GM12878 (cell line): ENCODE measurements around the gene IFNL1. TPM values are rescaled to one million over a fixed set of nuclear protein-coding genes. Genes with fewer than 3 reads are reported as not detected.

Experiments used
- ATAC-seq: fragments of 200-7000 bp; cut with Tn5 transposase; 3 replicates; pipeline ENCODE4 v1.9.1; 2020; ENCODE audit warnings: mild to moderate bottlenecking, moderate library complexity
- BruUV-seq: library from RNA; stranded (reverse); fragments of 400-500 nt; replicated peaks from 2 replicates; lab custom pipeline; 2021; lab: Mats Ljungman, UMichigan
- CTCF ChIA-PET: fragments of 300-600 bp; sonication (Branson Sonifier 250); formaldehyde crosslinking; extraction: SDS; loops from one replicate; lab custom pipeline; 2021; ENCODE audit warnings: inconsistent platforms; lab: Yijun Ruan, JAX
- POLR2A ChIA-PET: fragments of 350-600 bp; formaldehyde crosslinking; extraction: SDS; loops from one replicate; lab custom pipeline; 2021; ENCODE audit warnings: inconsistent platforms; lab: Charles Lee
- RAD21 ChIA-PET: fragments of 300-600 bp; sonication (Branson Sonifier 250); formaldehyde crosslinking; loops from one replicate; lab custom pipeline; 2023; ENCODE audit warnings: antibody characterized with exemption; ENCODE audit not compliant: unreplicated experiment; lab: Charles Lee
- SMC1A ChIA-PET: fragments of 300-600 bp; sonication (Branson Sonifier 250); formaldehyde crosslinking; loops from one replicate; lab custom pipeline; 2023; ENCODE audit not compliant: unreplicated experiment, uncharacterized antibody; lab: Charles Lee
- DNase-seq: peaks from one replicate; pipeline ENCODE4 v3.0.0-alpha.2; 2011; ENCODE audit warnings: low read depth, low spot score
- FAIRE-seq: peaks from 3 replicates; lab custom pipeline; 2011; peaks lifted over from hg19 to GRCh38; lab: Jason Lieb, UNC
- H2AFZ ChIP-seq: 2 replicates; pipeline ENCODE4 v1.6.0; 2011; ENCODE audit warnings: low read depth, low read length, control low read depth; ENCODE audit not compliant: control insufficient read depth
- H3K27ac ChIP-seq: 2 replicates; pipeline ENCODE4 v1.5.1; 2011; ENCODE audit warnings: control low read depth; ENCODE audit not compliant: control insufficient read depth, insufficient read depth
- H3K27me3 ChIP-seq, 2 experiments: replicated peaks in 1 of 2; 2 replicates each; pipeline versions ENCODE4 v1.6.0 to v1.6.1; 2011; ENCODE audit warnings: low read length in 1 of 2; ENCODE audit not compliant: control insufficient read depth in 2 of 2, insufficient read depth in 2 of 2
- H3K36me3 ChIP-seq, 2 experiments: 2 replicates each; pipeline ENCODE4 v1.5.1; 2011; ENCODE audit warnings: low read length in 1 of 2; ENCODE audit not compliant: control insufficient read depth in 2 of 2, insufficient read depth in 2 of 2
- H3K4me1 ChIP-seq: 2 replicates; pipeline ENCODE4 v1.6.1; 2011; ENCODE audit warnings: mild to moderate bottlenecking, low read length, moderate library complexity, mixed read lengths; ENCODE audit not compliant: control insufficient read depth, insufficient read depth
- H3K4me2 ChIP-seq: 2 replicates; pipeline ENCODE4 v1.6.0; 2011; ENCODE audit warnings: control low read depth; ENCODE audit not compliant: control insufficient read depth, insufficient read depth
- H3K4me3 ChIP-seq: fragments of 200-600 bp; sonication (generic); 2 replicates; pipeline ENCODE4 v1.5.1; 2016
- H3K79me2 ChIP-seq: 2 replicates; pipeline ENCODE4 v1.6.0; 2011; ENCODE audit warnings: low read length; ENCODE audit not compliant: control insufficient read depth, insufficient read depth
- H3K9ac ChIP-seq: 2 replicates; pipeline ENCODE4 v1.8.0; 2011; ENCODE audit warnings: low read length, control low read depth, mixed read lengths; ENCODE audit not compliant: control insufficient read depth, insufficient read depth
- H3K9me3 ChIP-seq: replicated peaks from 3 replicates; pipeline ENCODE4 v1.5.1; 2011; ENCODE audit warnings: mild to moderate bottlenecking, low read length; ENCODE audit not compliant: control insufficient read depth, insufficient read depth
- H4K20me1 ChIP-seq: 2 replicates; pipeline ENCODE4 v1.6.0; 2011; ENCODE audit not compliant: control insufficient read depth, insufficient read depth
- CEBPB ChIP-seq, 2 experiments: fragments of 150-350 bp in 1 of 2; IDR thresholded peaks; 2 replicates each; pipeline ENCODE4 v1.6.1; 2012 to 2014; ENCODE audit warnings: low read depth in 2 of 2, low read length in 2 of 2, borderline replicate concordance in 1 of 2, inconsistent platforms in 1 of 2
- CREM ChIP-seq: IDR thresholded peaks from 2 replicates; pipeline ENCODE4 v1.6.1; 2014; ENCODE audit warnings: antibody characterized with exemption, low read depth
- HDAC6 ChIP-seq: fragments of 200-600 bp; sonication (generic); IDR thresholded peaks from one replicate; pipeline ENCODE4 v1.8.0; 2017; ENCODE audit warnings: antibody characterized with exemption; ENCODE audit not compliant: unreplicated experiment
- IRF3 ChIP-seq: fragments of 450-650 bp; IDR thresholded peaks from 2 replicates; pipeline ENCODE4 v1.6.1; 2014; ENCODE audit warnings: mild to moderate bottlenecking
- KDM1A ChIP-seq: fragments of 200-600 bp; sonication (generic); IDR thresholded peaks from 2 replicates; pipeline ENCODE4 v1.6.1; 2016; ENCODE audit warnings: borderline replicate concordance
- MEF2A ChIP-seq: IDR thresholded peaks from 2 replicates; pipeline ENCODE4 v1.6.1; 2011; ENCODE audit warnings: low read depth, mild to moderate bottlenecking, low read length, moderate library complexity; ENCODE audit not compliant: insufficient read depth
- NKRF ChIP-seq: fragments of 450-650 bp; conservative IDR thresholded peaks from 2 replicates; pipeline ENCODE4 v1.6.1; 2017; ENCODE audit warnings: mild to moderate bottlenecking, moderate library complexity
- PAX5 ChIP-seq: IDR thresholded peaks from 2 replicates; pipeline ENCODE4 v1.6.1; 2011; ENCODE audit warnings: low read depth, low read length, borderline replicate concordance
- PML ChIP-seq: IDR thresholded peaks from 2 replicates; pipeline ENCODE4 v1.6.1; 2012; ENCODE audit warnings: low read length, inconsistent platforms
- SUZ12 ChIP-seq: fragments of 200-600 bp; sonication (generic); IDR thresholded peaks from one replicate; pipeline ENCODE4 v1.6.1; 2018; ENCODE audit warnings: antibody characterized with exemption, mild to moderate bottlenecking; ENCODE audit not compliant: unreplicated experiment
- TCF12 ChIP-seq: IDR thresholded peaks from 2 replicates; pipeline ENCODE4 v1.6.1; 2011; ENCODE audit warnings: low read depth, mild to moderate bottlenecking, low read length
- ZBTB4 ChIP-seq: fragments of 450-650 bp; formaldehyde crosslinking; IDR thresholded peaks from 2 replicates; pipeline ENCODE4 v1.4.0; 2022; ENCODE audit warnings: mild to moderate bottlenecking, moderate library complexity
- ZNF592 ChIP-seq: fragments of 450-650 bp; IDR thresholded peaks from 2 replicates; pipeline ENCODE4 v1.6.1; 2017; ENCODE audit warnings: mild to moderate bottlenecking, moderate library complexity
- WGBS: methylation state at CpG from one replicate; pipeline ENCODE4 v1.1.6; 2016; ENCODE audit warnings: low lambda C conversion rate; ENCODE audit not compliant: insufficient replicate concordance, insufficient coverage; ENCODE audit errors: missing lambda C conversion rate; 5-methylcytosine and 5-hydroxymethylcytosine counted together
- in situ Hi-C: fragments of 300-500 bp; cut with MboI; formaldehyde crosslinking; loops from 9 replicates; pipeline ENCODE4 v1.14.3; 2018; ENCODE audit warnings: mixed read lengths
- intact Hi-C: fragments of 100-400 bp; cut with micrococcal nuclease; formaldehyde crosslinking; loops from one replicate; pipeline ENCODE4 v1.14.2; 2022; ENCODE audit not compliant: unreplicated experiment
- polyA plus RNA-seq, 11 experiments: library from polyadenylated mRNA; depleted of rRNA in 4 of 11; unstranded in 6 of 11; stranded (reverse) in 5 of 11; fragments of >200 nt; fragmentation: Nextera tagmentation in 4 of 11; fragmentation: Illumina TruSeq in 1 of 11; extraction: Ambion mirVana in 4 of 11; extraction: Trizol in 1 of 11; gene quantifications; 1 replicate in 1 of 11; 2 replicates in 10 of 11; pipeline versions ENCODE4 v1.2.1 to v1.2.3, GENCODE V29; 2011 to 2016; ENCODE audit warnings: inconsistent platforms in 2 of 11, missing spikeins in 2 of 11, low read depth in 1 of 11
- total RNA-seq, 4 experiments: library from RNA; depleted of rRNA in 3 of 4; stranded (reverse); fragments of >200 nt in 3 of 4; fragmentation: Illumina TruSeq in 1 of 4; extraction: Trizol in 1 of 4; gene quantifications; 2 replicates each; pipeline versions ENCODE4 v1.2.1 to v1.2.3, GENCODE V29; 2013 to 2021

The IFNL1 gene
- total and polyA plus RNA-seq, 10 of the 15 experiments (the other 5 are each of a cell fraction or from before 2014, with no cell fraction given), result not detected

- Histone ChIP-seq H2AFZ (no peak overlapping the region), H3K4me1 (no peaks in the 10 kb centered on the region), H3K27ac (no peak overlapping the region), H3K4me2 (no peak overlapping the region), H4K20me1 (0 out of 2 replicates have a peak, but pooled peaks cover 2% of the 10 kb centered on the region), H3K9ac (no peak overlapping the region), H3K9me3 (no peaks in the 10 kb centered on the region), H3K79me2 (no peaks in the 10 kb centered on the region), H3K4me3 (no peak overlapping the region), H3K36me3 (no peaks in the 10 kb centered on the region), H3K27me3 (peaks cover 0 to 2% of the 10 kb centered on the region in 2 experiments; a peak in 1 of 4 replicates)
- 71% methylated on average over 52 of the region's 71 CpGs for WGBS
- intact Hi-C loops (no loop called here), in situ Hi-C loops (no loop called here)
- no TSS peak for BruUV-seq
- ChIA-PET CTCF (interaction anchor here (0.6 kb wide), 1 partner anchor 23 kb away, joined by 3 read pairs; no protein-coding TSS in a partner anchor), POLR2A (no interaction called here), RAD21 (no interaction called here), SMC1A (no interaction called here)
- no peak for FAIRE-seq
- ATAC-seq, result no peak
- DNase-seq, result no peak
- no peak for TF ChIP-seq CREM
- no peak for TF ChIP-seq PML
- no peak for TF ChIP-seq KDM1A
- no peak for TF ChIP-seq IRF3
- no peak for TF ChIP-seq TCF12
- TF ChIP-seq CEBPB (IDR thresholded peaks at IDR 0.05; ENCODE audit: borderline replicate concordance in 1 of 2, low read depth in 2 of 2, low read length in 2 of 2), result no peak
- TF ChIP-seq NKRF, result no peak
- no peak for TF ChIP-seq PAX5
- TF ChIP-seq ZBTB4 (CRISPR knock-in tag), result no peak
- no peak for TF ChIP-seq ZNF592
- no peak for TF ChIP-seq HDAC6
- no peak for TF ChIP-seq SUZ12
- no peak for TF ChIP-seq MEF2A
Measured at GRCh38 chr19:39307046-39307821, 11.0 kb downstream of the IFNL1 start.
